GM23248 (cell line): Measurements from ENCODE around the gene NECAB3. TPM values are rescaled to one million over a fixed set of nuclear protein-coding genes. Genes with fewer than 3 reads are reported as not detected.

ENCODE experiments used
- DNase-seq: peaks from one replicate; pipeline ENCODE4 v3.0.0-alpha.2; 2015
- H2AFZ ChIP-seq: fragments of 200-600 bp; sonication (generic); 2 replicates; pipeline ENCODE4 v1.6.1; 2016; ENCODE audit warnings: antibody characterized with exemption
- H3F3A ChIP-seq: fragments of 200-600 bp; sonication (generic); 2 replicates; pipeline ENCODE4 v1.6.1; 2016; ENCODE audit warnings: mild to moderate bottlenecking, antibody characterized with exemption, mixed run types; ENCODE audit not compliant: insufficient read depth
- H3K27ac ChIP-seq: fragments of 200-600 bp; sonication (generic); 2 replicates; pipeline ENCODE4 v1.5.1; 2016; ENCODE audit warnings: mild to moderate bottlenecking
- H3K27me3 ChIP-seq: fragments of 200-600 bp; sonication (generic); replicated peaks from 2 replicates; pipeline ENCODE4 v1.6.1; 2016; ENCODE audit warnings: mild to moderate bottlenecking; ENCODE audit not compliant: insufficient read depth
- H3K36me3 ChIP-seq: fragments of 200-600 bp; sonication (generic); 2 replicates; pipeline ENCODE4 v1.6.1; 2016; ENCODE audit warnings: low read depth, mild to moderate bottlenecking
- H3K4me1 ChIP-seq: fragments of 200-600 bp; sonication (generic); 2 replicates; pipeline ENCODE4 v1.6.1; 2016; ENCODE audit warnings: mild to moderate bottlenecking; ENCODE audit not compliant: insufficient read depth
- H3K4me2 ChIP-seq: fragments of 200-600 bp; sonication (generic); one replicate; pipeline ENCODE4 v1.6.1; 2016; ENCODE audit warnings: mild to moderate bottlenecking; ENCODE audit not compliant: unreplicated experiment
- H3K4me3 ChIP-seq: fragments of 200-600 bp; sonication (generic); 2 replicates; pipeline ENCODE4 v1.5.1; 2016; ENCODE audit warnings: mild to moderate bottlenecking
- H3K79me2 ChIP-seq: fragments of 200-600 bp; sonication (generic); 2 replicates; pipeline ENCODE4 v1.6.1; 2016; ENCODE audit warnings: mild to moderate bottlenecking; ENCODE audit not compliant: insufficient read depth
- H3K9ac ChIP-seq: fragments of 200-600 bp; sonication (generic); 2 replicates; pipeline ENCODE4 v1.6.1; 2016; ENCODE audit warnings: mild to moderate bottlenecking
- H3K9me2 ChIP-seq: fragments of 200-600 bp; sonication (generic); 2 replicates; pipeline ENCODE4 v1.6.1; 2016; ENCODE audit warnings: mixed run types, mild to moderate bottlenecking, moderate library complexity; ENCODE audit not compliant: insufficient read depth
- H3K9me3 ChIP-seq: fragments of 200-600 bp; sonication (generic); one replicate; pipeline ENCODE4 v1.6.1; 2017; ENCODE audit warnings: low read depth
- H4K20me1 ChIP-seq: fragments of 200-600 bp; sonication (generic); 2 replicates; pipeline ENCODE4 v1.6.0; 2016; ENCODE audit not compliant: insufficient read depth
- EZH2 ChIP-seq: fragments of 200-600 bp; sonication (generic); IDR thresholded peaks from 2 replicates; pipeline ENCODE4 v1.6.1; 2018; ENCODE audit warnings: antibody characterized with exemption, mild to moderate bottlenecking; ENCODE audit not compliant: insufficient read depth, poor library complexity, severe bottlenecking
- EZH2phosphoT487 ChIP-seq: fragments of 200-600 bp; sonication (generic); IDR thresholded peaks from 2 replicates; pipeline ENCODE4 v1.6.1; 2018; ENCODE audit warnings: antibody characterized with exemption, moderate library complexity, mild to moderate bottlenecking, low read depth; ENCODE audit not compliant: insufficient read depth
- WGBS, 2 experiments: methylation state at CpG; one replicate each; pipeline ENCODE4 v1.1.6; 2015 to 2017; ENCODE audit warnings: low lambda C conversion rate in 2 of 2, low coverage in 1 of 2; ENCODE audit errors: missing lambda C conversion rate in 2 of 2; 5-methylcytosine and 5-hydroxymethylcytosine counted together
- in situ Hi-C: fragments of 300-500 bp; cut with MboI; formaldehyde crosslinking; loops from 2 replicates; pipeline ENCODE4 v1.15.0; 2020
- polyA plus RNA-seq: library from polyadenylated mRNA; unstranded; fragments of >200 nt; fragmentation: Nextera tagmentation; extraction: Ambion mirVana; gene quantifications from 2 replicates; pipeline ENCODE4 v1.2.1, GENCODE V29; 2016
- total RNA-seq: library from RNA; depleted of rRNA; stranded (reverse); fragments of >200 nt; shearing (Covaris generic); gene quantifications from 2 replicates; pipeline ENCODE4 v1.2.3, GENCODE V29; 2014

The NECAB3 gene
- total and polyA plus RNA-seq, 2 experiments from 2014 or later = 11.0 to 27.1 TPM

DNA sequence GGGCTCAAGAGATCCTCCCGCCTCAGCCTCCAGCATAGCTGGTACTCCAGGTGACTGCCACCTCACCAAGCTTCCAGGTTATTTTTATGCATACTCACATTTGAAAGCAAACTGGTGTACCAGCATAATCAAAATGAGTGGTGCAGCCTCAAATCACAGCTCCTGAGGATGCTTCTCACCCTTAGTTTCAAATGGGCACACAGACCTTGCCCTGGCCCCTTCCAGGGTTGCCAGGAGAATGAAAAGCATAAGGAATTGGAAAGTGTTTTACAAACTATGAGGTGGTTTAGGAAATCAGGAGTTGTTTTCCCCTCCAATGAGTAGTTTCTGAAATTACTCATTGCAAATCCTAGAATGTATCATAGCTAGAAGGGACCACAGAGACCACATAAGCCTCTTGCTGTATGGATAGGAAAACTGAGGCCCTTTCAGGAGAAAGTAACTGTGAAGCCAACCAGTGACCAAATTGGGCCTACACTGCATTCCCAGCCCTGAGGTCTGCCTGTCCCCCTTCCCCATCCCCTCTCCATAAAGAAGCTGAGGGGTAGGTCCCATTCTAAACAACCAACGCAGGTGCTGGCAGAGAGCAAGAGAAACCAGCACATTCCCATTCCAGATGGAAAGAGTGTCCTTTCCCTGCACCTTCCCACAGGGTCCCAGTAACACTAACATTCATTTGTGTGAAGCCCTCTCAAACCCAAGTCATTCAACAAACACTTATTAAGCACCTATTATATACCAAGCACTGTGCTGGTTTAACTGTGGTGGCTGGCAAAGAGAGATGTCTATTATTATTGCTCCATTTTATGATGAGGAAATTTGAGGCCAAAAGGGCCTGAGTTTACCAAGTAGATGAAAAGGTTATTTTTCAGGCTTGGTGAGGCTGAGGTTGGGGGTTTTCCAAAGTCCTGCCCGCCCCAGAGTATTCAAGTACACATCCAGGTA is 14.0 kb upstream of the NECAB3 start:
- peaks cover 15% of the 10 kb centered on the region; the same call in 1 of the 2 replicates for H3K79me2 ChIP-seq
- in situ Hi-C loops = no loop called here
- H3K9me2 ChIP-seq = no peaks in the 10 kb centered on the region
- no peak overlapping the region for H3K4me2 ChIP-seq
- WGBS, 2 experiments = 95 to 97% methylated on average over 3 of the region's 3 CpGs
- TF ChIP-seq EZH2 (no peak), EZH2phosphoT487 (no peak)
- H3K9me3 ChIP-seq = no peaks in the 10 kb centered on the region
- no peaks in the 10 kb centered on the region for H3K36me3 ChIP-seq
- no peak overlapping the region for H2AFZ ChIP-seq
- H3F3A ChIP-seq = no peaks in the 10 kb centered on the region; the same call in 1 of the 2 replicates
- no peak overlapping the region for H3K27ac ChIP-seq
- no peak overlapping the region for H3K9ac ChIP-seq
- DNase-seq = no peak
- peaks cover 8% of the 10 kb centered on the region for H3K4me1 ChIP-seq
- H3K4me3 ChIP-seq = no peak overlapping the region
- H3K27me3 ChIP-seq = no peaks in the 10 kb centered on the region
- H4K20me1 ChIP-seq = no peaks in the 10 kb centered on the region

- in situ Hi-C loops = no loop called here
- H3K4me1 ChIP-seq = peaks cover 8% of the 10 kb centered on the region
- no peak overlapping the region for H3K9ac ChIP-seq
- H3K9me3 ChIP-seq = no peaks in the 10 kb centered on the region
- no peaks in the 10 kb centered on the region for H3K27me3 ChIP-seq
- H3K9me2 ChIP-seq = no peaks in the 10 kb centered on the region
- H3K4me2 ChIP-seq = no peak overlapping the region
- TF ChIP-seq EZH2phosphoT487 (no peak), EZH2 (no peak)
- 71% methylated on average over 8 of the region's 8 CpGs for WGBS, 2 experiments
- no peaks in the 10 kb centered on the region for H3K36me3 ChIP-seq
- H3K4me3 ChIP-seq = no peak overlapping the region
- H2AFZ ChIP-seq = peak overlapping the region; percentile 84; the same call in 1 of the 2 replicates
- no peak overlapping the region for H3K27ac ChIP-seq
- peak; percentile 22 for DNase-seq
- H4K20me1 ChIP-seq = no peaks in the 10 kb centered on the region
- H3F3A ChIP-seq = no peaks in the 10 kb centered on the region; the same call in 1 of the 2 replicates
- peaks cover 22% of the 10 kb centered on the region for H3K79me2 ChIP-seq
Observed at GRCh38 chr20:33687370-33687915, 13.2 kb upstream of the NECAB3 start.

DNA sequence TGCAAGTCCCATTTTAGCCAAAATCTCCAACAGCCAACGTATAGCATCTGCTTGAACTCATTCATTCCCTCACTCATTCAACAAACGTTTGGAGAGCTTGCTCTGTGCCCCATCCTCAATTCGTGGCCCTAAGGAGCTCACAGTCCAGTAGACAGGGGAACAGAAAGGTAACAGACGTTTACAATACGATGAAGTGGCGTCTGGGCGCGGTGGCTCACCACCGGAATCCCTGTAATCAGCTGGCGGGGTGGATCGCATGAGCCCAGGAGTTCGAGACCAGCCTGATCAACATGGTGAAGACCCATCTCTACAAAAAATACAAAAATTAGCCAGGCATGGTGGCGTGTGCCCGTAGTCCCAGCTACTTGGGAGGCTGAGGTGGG is 12.7 kb upstream of the NECAB3 start:
- no peak for DNase-seq
- peak overlapping the region; percentile 84 for H2AFZ ChIP-seq
- H3K4me3 ChIP-seq = peak overlapping the region; percentile 71; the same call in 1 of the 2 replicates
- H3K36me3 ChIP-seq = no peaks in the 10 kb centered on the region
- no peak overlapping the region for H3K27ac ChIP-seq
- H4K20me1 ChIP-seq = no peaks in the 10 kb centered on the region
- peak overlapping the region; percentile 50 for H3K4me2 ChIP-seq
- WGBS, 2 experiments = 91% methylated on average over 14 of the region's 14 CpGs
- H3K9me3 ChIP-seq = no peaks in the 10 kb centered on the region
- H3K27me3 ChIP-seq = no peaks in the 10 kb centered on the region
- in situ Hi-C loops = no loop called here
- no peaks in the 10 kb centered on the region for H3K9me2 ChIP-seq
- H3F3A ChIP-seq = no peaks in the 10 kb centered on the region; the same call in 1 of the 2 replicates
- H3K4me1 ChIP-seq = peaks cover 8% of the 10 kb centered on the region
- peaks cover 22% of the 10 kb centered on the region for H3K79me2 ChIP-seq
- no peak overlapping the region for H3K9ac ChIP-seq
- no peak for TF ChIP-seq EZH2
- no peak for TF ChIP-seq EZH2phosphoT487

- TF ChIP-seq EZH2phosphoT487 (no peak), EZH2 (no peak)
- peak; percentile 98 for DNase-seq
- H3K9me3 ChIP-seq = no peaks in the 10 kb centered on the region
- H3K9ac ChIP-seq = peak within 1 kb of the TSS; percentile 66
- H3K4me1 ChIP-seq = peaks cover 8% of the 10 kb centered on the region
- no peaks in the 10 kb centered on the region for H3K36me3 ChIP-seq
- H4K20me1 ChIP-seq = no peaks in the 10 kb centered on the region
- in situ Hi-C loops = no loop called here
- no peaks in the 10 kb centered on the region; the same call in 1 of the 2 replicates for H3F3A ChIP-seq
- H2AFZ ChIP-seq = peak within 1 kb of the TSS; percentile 84
- H3K79me2 ChIP-seq = peaks cover 22% of the 10 kb centered on the region
- 8 to 9% methylated on average over 38 to 58 of the region's 101 CpGs for WGBS, 2 experiments
- H3K27me3 ChIP-seq = no peaks in the 10 kb centered on the region
- peak within 1 kb of the TSS; percentile 30; the same call in 1 of the 2 replicates for H3K27ac ChIP-seq
- peak within 1 kb of the TSS; percentile 71 for H3K4me3 ChIP-seq
- peak within 1 kb of the TSS; percentile 62 for H3K4me2 ChIP-seq
- H3K9me2 ChIP-seq = no peaks in the 10 kb centered on the region
Observed at GRCh38 chr20:33686100-33686983, 12.1 kb upstream of the NECAB3 start, which contains the start of gene E2F1. Gene E2F1 (minus strand): TSS chr20:33686385. CDS start chr20:33686264, 121 bp downstream.
